Fibroblast of skin of right quadriceps (primary cell): ENCODE measurements around the gene SCAMP4.
"Not testable (repeated sequence)": the region's sequence is repeated elsewhere in the genome, so short reads cannot be mapped to it uniquely, and the experiment has no call there.

ENCODE experiments used
- DNase-seq: peaks from one replicate; pipeline ENCODE4 v3.0.0-alpha.2; 2013

Gene SCAMP4

GRCh38 chr19:1866693-1867348, 38.4 kb upstream of the SCAMP4 start:
- no peak for DNase-seq

GRCh38 chr19:1867349-1867724, 37.9 kb upstream of the SCAMP4 start:
- DNase-seq = no peak

DNA sequence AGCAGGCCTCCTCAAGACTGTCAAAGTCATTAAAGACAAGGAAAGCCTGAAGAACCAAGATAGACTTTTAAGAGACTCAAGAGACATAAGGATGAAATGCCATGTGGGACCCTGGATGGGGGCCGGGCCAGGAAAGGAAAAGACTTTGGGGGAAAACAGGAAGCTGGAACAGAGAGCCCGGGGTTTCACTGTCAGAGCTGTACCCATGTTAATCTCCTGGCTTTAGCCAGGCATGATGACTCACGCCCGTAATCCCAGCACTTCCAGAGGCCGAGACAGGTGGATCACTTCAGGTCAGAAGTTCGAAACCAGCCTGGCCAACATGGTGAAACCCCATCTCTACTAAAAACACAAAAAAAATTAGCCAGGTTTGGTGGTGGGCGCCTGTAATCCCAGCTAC, 36.2 kb upstream of the SCAMP4 start:
- no peak for DNase-seq

- DNase-seq = no peak
Measured at GRCh38 chr19:1871140-1871597, 34.0 kb upstream of the SCAMP4 start.

GRCh38 chr19:1871630-1872029, 33.6 kb upstream of the SCAMP4 start:
- no peak for DNase-seq

GRCh38 chr19:1872807-1873523, 32.2 kb upstream of the SCAMP4 start:
- no peak for DNase-seq

DNA sequence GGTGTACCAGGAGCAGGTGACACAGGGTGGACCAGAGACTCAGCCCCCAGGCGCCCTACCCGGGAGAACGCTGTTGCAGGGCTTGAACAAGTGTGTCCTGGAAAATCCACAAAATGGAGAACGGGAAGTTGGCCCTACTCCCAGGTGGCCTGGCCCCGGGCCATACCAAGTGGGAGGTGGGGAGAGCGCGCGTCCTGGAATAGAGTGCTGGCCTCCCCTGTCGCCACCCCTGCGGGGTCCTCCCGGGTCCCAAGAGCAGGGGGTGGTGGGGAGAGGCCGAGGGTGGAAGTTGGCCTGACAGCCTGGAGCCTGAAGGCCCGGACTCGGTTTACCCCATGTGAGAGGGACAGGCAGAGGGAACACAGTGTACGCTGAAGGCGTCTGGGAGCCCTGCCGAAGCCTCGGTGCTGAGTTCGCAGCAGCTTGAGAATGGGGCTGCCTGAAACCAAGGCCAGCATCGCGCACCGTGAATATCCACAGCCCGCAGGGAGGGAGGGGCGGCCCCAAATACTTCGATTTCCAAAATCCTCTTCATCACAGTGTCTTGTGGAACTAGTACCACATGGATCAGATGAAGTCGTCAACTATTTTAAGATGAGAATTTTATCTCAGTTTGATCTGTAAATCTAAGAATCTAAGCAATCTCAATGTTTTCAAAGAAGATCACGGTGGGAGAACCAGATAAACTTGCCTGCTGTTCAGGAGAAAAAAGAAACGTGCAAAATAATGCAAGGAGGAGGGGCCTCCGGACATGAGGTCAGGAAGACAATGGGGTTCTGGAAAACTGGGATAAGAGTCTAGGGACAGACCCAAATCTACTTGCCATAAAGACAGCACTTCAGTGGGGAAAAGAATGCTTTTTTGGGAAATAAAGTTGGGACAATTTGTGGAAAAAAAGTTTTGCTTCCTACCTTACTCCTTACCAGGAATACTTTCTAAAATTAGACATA, 31.4 kb upstream of the SCAMP4 start:
- DNase-seq = no peak

- DNase-seq = no peak
Measured at GRCh38 chr19:1874554-1875185, 30.5 kb upstream of the SCAMP4 start.

- DNase-seq = not testable (repeated sequence)
Measured at GRCh38 chr19:1875265-1875645, 29.9 kb upstream of the SCAMP4 start.

DNA sequence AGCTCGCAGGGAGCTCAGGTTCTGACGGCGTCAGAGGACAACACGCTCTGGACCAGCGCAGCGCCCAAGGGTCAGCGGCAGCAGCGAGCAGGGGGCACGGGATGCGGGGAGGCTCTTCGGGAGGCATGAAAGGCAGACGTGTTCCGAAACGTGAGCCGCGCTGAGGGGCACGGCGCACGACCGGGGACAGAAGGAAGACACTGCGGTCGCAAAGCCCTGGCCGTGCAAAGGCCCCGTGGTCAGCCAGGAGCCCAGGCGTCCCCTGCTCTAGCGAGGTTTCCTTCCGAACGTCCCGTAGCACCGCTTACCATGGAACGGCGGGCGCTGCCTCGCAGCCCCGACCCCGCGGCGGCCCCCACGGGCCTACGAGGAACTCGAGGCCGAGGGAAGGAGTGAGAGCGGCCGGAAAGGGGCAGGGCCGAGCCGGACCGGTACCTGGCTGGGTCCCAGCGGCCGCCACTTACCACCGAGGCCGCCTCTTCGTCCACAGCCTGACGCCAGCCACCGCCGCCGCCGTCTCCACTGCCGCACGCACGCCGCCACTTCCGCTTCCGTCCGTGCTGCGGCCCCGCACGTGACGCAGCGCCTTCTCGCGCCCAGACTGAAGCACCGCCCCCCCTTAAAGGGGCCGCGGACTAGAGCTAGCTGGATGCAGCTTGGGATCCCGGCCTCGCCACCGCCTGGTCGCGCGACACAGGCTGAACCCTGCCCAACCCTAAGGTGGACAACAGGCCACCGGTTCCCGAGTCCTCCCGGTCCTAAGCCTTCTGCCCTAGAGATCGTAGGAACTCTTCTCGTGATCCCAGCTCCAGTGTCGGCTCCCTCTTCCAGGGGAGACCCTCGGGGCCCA, 29.3 kb upstream of the SCAMP4 start:
- peak; percentile 88 for DNase-seq

- DNase-seq = not testable (repeated sequence)
Measured at GRCh38 chr19:1876496-1877279, 28.5 kb upstream of the SCAMP4 start.

- DNase-seq = not testable (repeated sequence)
Measured at GRCh38 chr19:1877280-1877660, 27.9 kb upstream of the SCAMP4 start.

GRCh38 chr19:1878583-1878982, 26.6 kb upstream of the SCAMP4 start:
- DNase-seq = not testable (repeated sequence)

DNA sequence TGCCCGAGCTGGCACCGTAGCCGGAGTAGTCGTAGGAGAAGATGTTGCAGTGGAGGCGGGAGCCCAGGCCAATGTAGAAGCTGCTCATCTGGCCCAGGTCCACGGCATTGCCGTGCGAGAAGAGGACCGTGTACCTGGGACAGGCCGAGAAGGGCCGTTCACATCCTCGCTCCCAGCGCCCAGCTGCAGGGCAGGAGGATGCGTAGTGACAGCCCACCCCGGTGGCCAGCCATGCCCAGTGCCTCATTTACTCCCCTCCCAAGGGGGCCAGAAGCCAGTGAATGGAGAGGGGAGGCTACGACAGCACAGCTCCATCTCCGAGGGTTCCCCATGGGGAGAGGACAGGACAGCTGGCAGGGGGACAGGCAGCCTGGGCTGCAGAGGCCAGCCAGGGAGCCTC, 25.2 kb upstream of the SCAMP4 start:
- not testable (repeated sequence) for DNase-seq

GRCh38 chr19:1880611-1881392, 24.4 kb upstream of the SCAMP4 start:
- DNase-seq = no peak

- not testable (repeated sequence) for DNase-seq
Measured at GRCh38 chr19:1881393-1882088, 23.7 kb upstream of the SCAMP4 start.

DNA sequence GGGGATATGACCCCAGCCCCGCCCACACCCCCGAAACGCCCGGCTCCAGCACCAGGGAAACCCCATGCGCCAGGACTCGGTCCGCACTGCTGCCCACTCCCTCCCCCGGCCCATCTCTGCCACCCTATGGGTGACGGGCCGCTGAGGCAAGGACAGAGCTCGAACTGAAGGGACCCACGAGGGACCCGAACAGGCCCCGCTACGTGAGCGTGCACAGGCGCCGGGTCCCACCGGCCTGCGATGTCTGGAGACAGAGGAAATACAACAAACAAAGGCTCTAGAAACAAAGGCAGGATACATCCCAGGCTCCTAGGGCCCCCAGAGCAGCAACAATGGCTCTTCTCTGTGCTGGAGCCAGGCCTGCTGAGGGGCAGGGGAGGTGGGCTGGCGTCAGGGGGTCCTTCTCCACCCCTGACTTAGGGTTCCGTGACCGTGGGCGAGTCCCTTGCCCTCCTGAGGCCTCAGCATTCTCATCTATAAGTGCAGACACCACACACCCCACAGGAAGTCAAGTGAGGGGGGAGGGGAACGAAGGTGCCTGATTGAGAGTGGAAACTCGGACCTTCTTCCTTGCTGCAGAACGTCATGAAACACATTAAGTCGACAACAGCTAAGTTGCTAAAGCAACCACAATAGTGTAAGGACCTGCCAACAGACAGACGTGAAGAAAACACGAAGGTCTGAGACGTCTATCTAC, 23.0 kb upstream of the SCAMP4 start:
- no peak for DNase-seq

DNA sequence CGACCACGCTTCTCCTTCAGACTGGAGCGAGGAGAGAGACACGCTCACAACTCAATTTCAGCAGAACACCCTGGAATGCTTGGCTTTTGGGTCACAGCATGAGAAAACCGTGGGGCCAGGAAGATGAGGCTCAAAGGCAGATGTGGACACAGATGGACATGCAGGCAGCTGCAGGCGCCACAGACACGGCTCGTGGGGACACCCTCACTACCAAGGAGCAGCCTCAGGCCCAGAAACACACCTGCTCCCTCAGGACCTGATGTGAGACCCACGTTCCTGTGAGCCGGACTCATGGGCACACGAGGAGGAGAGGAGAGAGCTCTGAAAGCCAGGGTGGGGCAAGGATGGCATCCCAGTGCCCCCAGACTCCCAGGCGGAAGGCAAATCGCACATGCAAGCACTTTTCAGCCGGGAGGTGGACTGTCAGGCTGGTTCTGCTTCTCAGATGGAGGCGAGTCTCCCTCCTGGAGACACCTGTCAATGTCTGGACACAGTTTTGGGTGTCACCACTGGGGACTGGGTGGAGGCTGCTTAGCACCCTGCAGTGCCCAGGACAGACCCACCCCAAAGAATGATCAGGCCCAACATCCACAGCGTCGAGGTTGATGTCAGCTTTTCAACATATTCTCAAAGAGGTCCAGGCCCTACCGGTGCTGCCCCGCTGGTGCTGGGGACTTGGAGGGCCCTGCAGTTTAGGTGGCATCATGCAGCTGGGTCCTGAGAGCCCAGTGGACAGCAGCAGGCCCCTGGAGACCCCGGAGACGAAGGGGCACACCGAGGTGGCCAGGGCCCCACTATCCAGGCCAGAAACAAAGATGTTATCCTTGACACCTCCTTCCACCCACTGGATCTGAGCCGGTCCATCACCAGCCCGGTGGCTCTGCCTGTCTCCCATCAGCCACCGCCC, 22.2 kb upstream of the SCAMP4 start:
- DNase-seq = no peak
